GM19238 (cell line): ENCODE results near the gene SPARC.

Experiments used
- DNase-seq: peaks from one replicate; pipeline ENCODE4 v3.0.0; 2011; ENCODE audit warnings: low spot score; ENCODE audit not compliant: insufficient read length

SPARC gene

GRCh38 chr5:151660616-151661495, 25.9 kb downstream of the SPARC start:
- no peak for DNase-seq

- DNase-seq = peak; percentile 57
These were observed 27.5 kb downstream of the SPARC start for GRCh38 chr5:151659001-151659754.

DNA sequence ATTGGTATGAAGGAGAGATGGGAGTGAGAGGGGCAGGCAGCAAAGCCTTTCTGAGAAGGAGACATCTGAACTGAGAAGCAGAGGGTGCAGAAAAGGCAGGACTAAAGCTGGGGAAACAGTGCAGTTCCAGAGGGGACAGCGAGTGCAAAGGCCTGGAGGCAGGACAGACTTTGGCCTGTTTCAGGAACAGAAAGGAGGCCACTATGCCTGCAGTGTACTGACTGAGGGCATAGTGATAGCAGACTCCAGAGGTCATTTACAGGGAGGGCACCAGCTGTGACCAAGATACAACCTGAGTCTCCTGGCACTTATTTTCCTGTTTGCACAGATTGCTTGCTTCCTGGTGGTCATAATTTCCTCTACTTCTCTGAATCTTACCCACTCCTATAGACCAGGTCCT, 29.6 kb downstream of the SPARC start:
- no peak for DNase-seq

- no peak for DNase-seq
These were observed 30.4 kb downstream of the SPARC start for GRCh38 chr5:151656311-151656710.

- peak; percentile 73 for DNase-seq
These were observed 34.6 kb downstream of the SPARC start for GRCh38 chr5:151651997-151652645.

GRCh38 chr5:151648988-151649387, 37.7 kb downstream of the SPARC start:
- DNase-seq = no peak

DNA sequence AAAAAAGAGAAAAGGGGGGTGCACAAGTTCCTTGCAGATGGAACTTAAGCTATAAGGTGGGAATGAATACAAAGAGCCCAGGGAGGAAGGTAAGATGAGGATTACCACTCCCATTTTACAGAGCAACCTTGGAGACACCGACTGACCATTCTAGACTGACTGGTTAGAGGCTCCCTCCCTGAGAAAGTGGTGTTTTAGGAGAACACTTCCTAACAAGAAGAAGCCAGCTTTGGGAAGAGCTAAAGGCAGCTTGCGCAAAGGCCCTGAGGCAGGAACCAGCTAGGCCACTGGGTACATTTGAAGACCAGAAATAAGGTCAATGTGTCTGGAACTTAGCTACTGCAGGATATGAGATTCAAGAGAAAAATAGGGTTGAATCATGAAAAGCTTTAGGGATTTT, 38.6 kb downstream of the SPARC start:
- no peak for DNase-seq

DNA sequence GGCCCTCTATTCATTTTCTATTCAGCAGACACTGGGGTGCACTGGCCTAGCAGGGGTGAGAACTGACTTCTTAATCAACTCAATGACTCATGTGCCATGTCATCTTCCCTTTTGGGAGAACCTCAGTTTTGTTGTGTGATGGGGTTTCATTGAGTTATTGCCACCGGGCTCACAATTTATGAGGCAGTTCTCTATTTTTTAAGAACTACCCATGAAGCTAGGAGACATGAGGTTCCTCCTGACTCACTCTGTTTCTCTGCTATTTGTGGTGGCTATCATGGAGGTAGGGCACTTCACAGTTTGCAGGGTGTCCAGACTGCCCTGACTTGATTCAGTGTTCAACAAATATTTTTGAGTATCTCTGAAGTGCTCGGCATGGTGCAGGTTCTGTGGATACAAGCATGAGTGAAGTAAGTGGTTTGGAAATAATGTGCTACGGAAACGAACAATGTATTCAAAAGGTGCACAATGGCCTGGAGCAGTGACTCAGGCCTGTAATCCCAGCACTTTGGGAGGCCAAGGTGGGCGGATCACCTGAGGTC, 39.3 kb downstream of the SPARC start:
- DNase-seq = no peak

- no peak for DNase-seq
These were observed 40.4 kb downstream of the SPARC start for GRCh38 chr5:151646334-151646733.

- no peak for DNase-seq
These were observed 43.3 kb downstream of the SPARC start for GRCh38 chr5:151643388-151643787.

GRCh38 chr5:151642472-151643140, 44.1 kb downstream of the SPARC start:
- DNase-seq = no peak

DNA sequence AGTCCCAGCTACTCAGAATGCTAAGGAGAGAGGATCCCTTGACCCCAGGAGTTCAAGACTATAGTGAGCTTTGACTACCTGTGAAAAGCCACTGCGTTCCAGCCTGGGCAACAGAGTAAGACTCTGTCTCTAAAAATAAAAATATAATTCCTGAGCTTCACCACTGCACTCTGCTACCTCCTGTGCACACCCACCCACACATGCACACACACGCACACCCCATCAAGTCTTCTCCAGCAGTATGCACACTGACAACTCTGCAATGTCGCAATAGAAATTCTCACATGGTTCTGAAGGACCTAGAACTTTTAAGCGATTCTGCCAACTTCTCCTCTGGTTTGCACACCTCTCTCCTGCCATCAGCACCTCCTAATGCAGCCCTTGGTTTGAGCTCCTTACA, 48.1 kb downstream of the SPARC start:
- no peak for DNase-seq

DNA sequence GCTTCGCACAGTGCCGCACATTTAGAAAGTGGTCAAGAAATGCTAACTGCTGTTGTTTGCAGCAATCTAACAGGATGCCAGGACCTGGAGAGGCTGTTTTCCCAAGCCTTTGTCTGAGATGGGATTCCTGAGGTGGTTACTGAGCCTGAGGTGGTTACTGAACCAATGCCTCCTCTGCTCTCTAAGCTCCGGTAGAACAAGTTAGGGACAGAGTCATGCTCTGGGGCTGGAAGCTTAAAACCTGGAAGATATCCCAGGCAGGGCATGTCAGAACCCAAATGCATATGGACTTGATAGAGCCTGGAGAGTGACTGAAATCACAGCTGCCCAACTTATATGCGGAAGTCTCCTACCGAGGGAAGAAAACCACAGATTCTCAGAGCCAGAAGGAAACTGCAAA, 49.0 kb downstream of the SPARC start:
- no peak for DNase-seq

DNA sequence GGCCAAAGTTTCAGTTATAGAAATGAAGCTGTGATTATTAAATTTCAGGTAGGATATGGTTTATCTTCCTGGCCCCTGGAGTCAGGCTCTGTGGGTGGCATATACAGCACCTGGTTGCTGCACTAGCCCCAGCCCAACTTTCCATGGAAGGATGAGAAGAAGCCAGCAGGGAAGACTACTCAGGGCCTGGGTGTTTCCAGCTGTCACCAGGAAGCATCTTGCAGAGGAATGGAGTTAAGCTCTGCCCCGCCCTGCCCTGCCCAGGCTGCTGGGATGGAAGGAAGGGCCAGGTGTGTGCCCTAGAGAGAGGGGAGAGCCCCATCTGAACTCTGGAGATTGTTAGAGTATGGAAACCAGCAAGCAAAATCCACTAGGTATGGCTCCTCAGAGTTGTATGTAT, 52.8 kb downstream of the SPARC start:
- no peak for DNase-seq

DNA sequence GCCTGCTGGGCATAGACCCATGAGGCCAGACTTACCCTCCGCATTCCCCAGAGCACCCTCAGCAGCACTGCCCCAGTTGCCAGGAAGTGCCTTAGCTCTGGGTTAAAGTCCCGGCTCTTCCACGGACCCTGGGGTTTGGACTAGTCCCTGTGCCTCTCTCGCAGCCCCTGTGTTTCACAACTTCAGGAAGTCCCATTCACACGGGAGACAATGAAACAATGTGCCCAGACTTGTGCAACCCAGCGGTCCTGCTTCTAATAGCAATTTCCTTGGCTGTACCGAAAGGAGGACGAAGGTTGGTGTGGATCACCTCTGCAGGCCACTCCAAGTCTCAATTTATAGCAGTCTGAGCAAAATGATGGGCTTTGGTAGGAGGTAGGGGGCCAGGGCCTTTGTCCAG, 53.8 kb downstream of the SPARC start:
- no peak for DNase-seq

GRCh38 chr5:151632524-151632923, 54.2 kb downstream of the SPARC start:
- no peak for DNase-seq

DNA sequence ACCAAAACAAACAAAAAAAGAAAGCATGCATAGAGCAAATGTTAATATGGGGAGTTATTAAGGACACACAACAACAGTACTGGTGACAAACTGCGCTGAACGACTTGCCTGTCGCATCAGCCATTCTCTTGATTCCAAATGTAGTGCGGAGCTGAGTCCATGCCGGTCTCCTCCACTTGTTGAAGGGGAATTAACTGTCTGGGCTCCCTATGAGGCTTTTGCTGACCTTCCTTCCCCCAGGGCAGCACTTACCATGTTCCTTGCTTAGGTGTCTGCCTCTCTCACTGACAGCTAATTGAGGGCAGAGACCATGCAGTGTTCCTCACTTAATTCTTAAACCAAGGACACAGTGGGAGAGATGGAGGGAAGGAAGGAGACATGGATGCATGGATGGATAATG, 54.8 kb downstream of the SPARC start:
- no peak for DNase-seq

DNA sequence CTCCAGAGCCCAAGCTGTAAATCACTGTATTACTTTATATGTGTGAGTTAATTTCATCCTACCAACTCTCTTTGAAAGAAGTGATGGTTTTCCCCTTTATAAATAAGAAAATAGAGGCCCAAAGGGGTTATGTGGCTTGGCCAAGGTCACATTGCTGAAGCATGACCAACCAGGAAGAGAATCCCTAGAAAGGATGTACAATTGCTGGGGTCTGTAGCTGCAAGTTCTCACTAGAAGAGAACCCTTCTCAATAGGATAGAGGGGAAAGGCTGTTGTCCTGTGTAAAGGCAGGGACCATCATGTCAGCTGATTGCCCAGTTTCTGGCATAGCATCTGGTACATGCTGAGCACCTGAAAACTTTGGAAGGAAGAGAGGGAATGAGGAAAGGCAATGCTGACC, 56.6 kb downstream of the SPARC start:
- no peak for DNase-seq

DNA sequence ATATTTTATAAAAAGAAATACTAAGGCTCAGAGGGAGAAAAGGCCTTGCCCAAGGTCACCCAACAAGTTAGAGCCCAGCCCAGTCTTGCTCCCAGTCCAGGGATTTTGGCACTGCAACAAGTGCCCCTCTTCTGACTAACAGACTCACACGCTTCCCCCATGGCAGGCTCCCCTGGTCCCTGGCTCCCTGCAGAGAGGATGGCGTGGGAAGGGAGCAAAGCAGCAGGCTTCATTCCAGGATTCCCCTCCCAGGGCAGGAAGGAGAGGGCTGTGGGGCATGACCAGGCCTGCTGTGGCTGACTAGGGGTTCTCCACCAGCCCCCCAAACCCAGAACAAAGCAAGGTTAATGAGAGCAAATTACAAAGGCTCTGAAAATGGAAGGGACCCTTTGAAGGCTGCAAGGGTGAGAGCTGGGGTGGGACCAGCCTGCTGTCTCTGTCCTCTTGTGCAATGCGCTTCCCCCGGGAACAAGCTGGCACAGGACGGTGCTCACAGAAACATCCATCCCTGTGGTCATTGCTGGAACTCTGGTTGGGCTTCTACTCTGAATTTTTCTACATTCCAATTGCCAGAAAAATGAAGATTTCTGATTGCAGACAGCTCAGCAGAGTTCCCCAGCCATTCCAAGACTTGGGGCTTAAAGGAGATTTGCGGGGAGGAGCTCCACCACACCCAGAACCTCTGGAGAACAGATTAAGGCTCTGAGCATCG, 58.4 kb downstream of the SPARC start:
- DNase-seq = no peak

GRCh38 chr5:151627650-151628049, 59.1 kb downstream of the SPARC start:
- no peak for DNase-seq

- DNase-seq = no peak
These were observed 61.4 kb downstream of the SPARC start for GRCh38 chr5:151625285-151625684.
